ENCODE results near the gene TASP1.

- TF ChIP-seq POLR2A (IDR thresholded peaks at IDR 0.05) = no peak
- no peak for TF ChIP-seq CTCF (IDR thresholded peaks at IDR 0.05)
These were observed 46.9 kb upstream of the TASP1 start for GRCh38 chr20:13685623-13686022.

All from Peyer's patch (tissue), 4 donors.